HL-60/S4 (cell line): ENCODE measurements around the gene COX6B1.
"Not testable (repeated sequence)": the region's sequence is repeated elsewhere in the genome, so short reads cannot be mapped to it uniquely, and the experiment has no call there.

Experiments
- in situ Hi-C: fragments of 300-500 bp; cut with MboI; formaldehyde crosslinking; loops from 2 replicates; pipeline ENCODE4 v1.14.3; 2022; ENCODE audit warnings: low sequenced_read_pairs

COX6B1 gene

GRCh38 chr19:35665157-35665556 lies 17.0 kb downstream of the COX6B1 start:
- in situ Hi-C loops, result no loop called here

GRCh38 chr19:35665604-35666003 lies 17.5 kb downstream of the COX6B1 start:
- in situ Hi-C loops, result no loop called here

- in situ Hi-C loops, result no loop called here
Observed at GRCh38 chr19:35666251-35666913, 18.3 kb downstream of the COX6B1 start, which contains the start of gene UPK1A. TSS of gene UPK1A (plus strand) at chr19:35666517. CDS start at chr19:35666813, 296 bp downstream.

- in situ Hi-C loops, result no loop called here
Observed at GRCh38 chr19:35669566-35669965, 21.4 kb downstream of the COX6B1 start.

GRCh38 chr19:35669974-35670373 lies 21.9 kb downstream of the COX6B1 start:
- in situ Hi-C loops, result no loop called here

GRCh38 chr19:35670686-35671085 lies 22.6 kb downstream of the COX6B1 start:
- in situ Hi-C loops, result no loop called here

- in situ Hi-C loops, result no loop called here
Observed at GRCh38 chr19:35671818-35672217, 23.7 kb downstream of the COX6B1 start.

- in situ Hi-C loops, result no loop called here
Observed at GRCh38 chr19:35673121-35673804, 25.1 kb downstream of the COX6B1 start.

GRCh38 chr19:35675589-35676140 lies 27.5 kb downstream of the COX6B1 start:
- in situ Hi-C loops, result no loop called here

- in situ Hi-C loops, result no loop called here
Observed at GRCh38 chr19:35689836-35690235, 41.7 kb downstream of the COX6B1 start.

- in situ Hi-C loops, result not testable (repeated sequence)
Observed at GRCh38 chr19:35691106-35691505, 43.0 kb downstream of the COX6B1 start.

GRCh38 chr19:35692010-35692409 lies 43.9 kb downstream of the COX6B1 start:
- in situ Hi-C loops, result no loop called here

- in situ Hi-C loops, result no loop called here
Observed at GRCh38 chr19:35693422-35693821, 45.3 kb downstream of the COX6B1 start.

- in situ Hi-C loops, result no loop called here
Observed at GRCh38 chr19:35693835-35694599, 45.9 kb downstream of the COX6B1 start.

GRCh38 chr19:35695895-35696422 lies 47.8 kb downstream of the COX6B1 start:
- in situ Hi-C loops, result no loop called here

GRCh38 chr19:35696835-35697234 lies 48.7 kb downstream of the COX6B1 start:
- in situ Hi-C loops, result no loop called here

GRCh38 chr19:35702223-35703012 lies 54.3 kb downstream of the COX6B1 start:
- in situ Hi-C loops, result no loop called here

- in situ Hi-C loops, result no loop called here
Observed at GRCh38 chr19:35703343-35703742, 55.2 kb downstream of the COX6B1 start.

- in situ Hi-C loops, result no loop called here
Observed at GRCh38 chr19:35704218-35704617, 56.1 kb downstream of the COX6B1 start, which contains the start of gene ZBTB32. TSS of gene ZBTB32 (plus strand) at chr19:35704558. CDS start at chr19:35714627, 10,069 bp downstream.
